ENCODE results near the gene TIMP1. TPM values are rescaled to one million over a fixed set of nuclear protein-coding genes. Genes with fewer than 3 reads are reported as not detected.
"Not testable (repeated sequence)": the region's sequence is repeated elsewhere in the genome, so short reads cannot be mapped to it uniquely, and the experiment has no call there.

TIMP1 gene
- total RNA-seq, 1 experiment from 2014 or later, result 660 TPM

- no peak for DNase-seq (ENCODE audit: extremely low read depth, low read depth)
Measured at GRCh38 chrX:47596256-47596655, 14.0 kb downstream of the TIMP1 start.

- no peak for DNase-seq (ENCODE audit: extremely low read depth, low read depth)
Measured at GRCh38 chrX:47597222-47597621, 15.0 kb downstream of the TIMP1 start.

GRCh38 chrX:47603125-47603524 lies 20.9 kb downstream of the TIMP1 start:
- DNase-seq (ENCODE audit: extremely low read depth, low read depth), result not testable (repeated sequence)

- DNase-seq (ENCODE audit: extremely low read depth, low read depth), result no peak
Measured at GRCh38 chrX:47605024-47605423, 22.8 kb downstream of the TIMP1 start.

- no peak for DNase-seq (ENCODE audit: extremely low read depth, low read depth)
Measured at GRCh38 chrX:47607091-47607490, 24.9 kb downstream of the TIMP1 start.

- no peak for DNase-seq (ENCODE audit: extremely low read depth, low read depth)
Measured at GRCh38 chrX:47608130-47608810, 26.0 kb downstream of the TIMP1 start.

GRCh38 chrX:47610511-47610910 lies 28.3 kb downstream of the TIMP1 start:
- no peak for DNase-seq (ENCODE audit: extremely low read depth, low read depth)

- DNase-seq (ENCODE audit: extremely low read depth, low read depth), result no peak
Measured at GRCh38 chrX:47611489-47611888, 29.3 kb downstream of the TIMP1 start.

- DNase-seq (ENCODE audit: extremely low read depth, low read depth), result no peak
Measured at GRCh38 chrX:47611926-47612325, 29.7 kb downstream of the TIMP1 start.

GRCh38 chrX:47612418-47612817 lies 30.2 kb downstream of the TIMP1 start:
- DNase-seq (ENCODE audit: extremely low read depth, low read depth), result no peak

GRCh38 chrX:47613082-47613481 lies 30.8 kb downstream of the TIMP1 start:
- no peak for DNase-seq (ENCODE audit: extremely low read depth, low read depth)

GRCh38 chrX:47614618-47615017 lies 32.4 kb downstream of the TIMP1 start:
- DNase-seq (ENCODE audit: extremely low read depth, low read depth), result no peak

GRCh38 chrX:47618923-47619485 lies 36.8 kb downstream of the TIMP1 start:
- no peak for DNase-seq (ENCODE audit: extremely low read depth, low read depth)

- DNase-seq (ENCODE audit: extremely low read depth, low read depth), result peak; percentile 71
Measured at GRCh38 chrX:47619486-47620302, 37.5 kb downstream of the TIMP1 start, which contains the start of gene SYN1. Gene SYN1 (minus strand): TSS chrX:47619857. CDS start chrX:47619728, 129 bp downstream.

- no peak for DNase-seq (ENCODE audit: extremely low read depth, low read depth)
Measured at GRCh38 chrX:47620303-47620685, 38.1 kb downstream of the TIMP1 start.

GRCh38 chrX:47621851-47622250 lies 39.6 kb downstream of the TIMP1 start:
- DNase-seq (ENCODE audit: extremely low read depth, low read depth), result no peak

- peak; percentile 57 for DNase-seq (ENCODE audit: extremely low read depth, low read depth)
Measured at GRCh38 chrX:47623540-47624027, 41.3 kb downstream of the TIMP1 start.

- no peak for DNase-seq (ENCODE audit: extremely low read depth, low read depth)
Measured at GRCh38 chrX:47625365-47625764, 43.1 kb downstream of the TIMP1 start.

GRCh38 chrX:47628982-47629381 lies 46.7 kb downstream of the TIMP1 start:
- DNase-seq (ENCODE audit: extremely low read depth, low read depth), result no peak

GRCh38 chrX:47629419-47630200 lies 47.4 kb downstream of the TIMP1 start, which contains the start of gene CFP:
Gene CFP (minus strand): TSS chrX:47629930. CDS start chrX:47629844, 86 bp downstream.
- no peak for DNase-seq (ENCODE audit: extremely low read depth, low read depth)

- DNase-seq (ENCODE audit: extremely low read depth, low read depth), result no peak
Measured at GRCh38 chrX:47631676-47632075, 49.4 kb downstream of the TIMP1 start.
